ENCODE measurements around the gene RANBP3. TPM values are rescaled to one million over a fixed set of nuclear protein-coding genes. Genes with fewer than 3 reads are reported as not detected.

RANBP3 gene
- total RNA-seq, 1 donor from 2014 or later: 77.8 TPM

DNA sequence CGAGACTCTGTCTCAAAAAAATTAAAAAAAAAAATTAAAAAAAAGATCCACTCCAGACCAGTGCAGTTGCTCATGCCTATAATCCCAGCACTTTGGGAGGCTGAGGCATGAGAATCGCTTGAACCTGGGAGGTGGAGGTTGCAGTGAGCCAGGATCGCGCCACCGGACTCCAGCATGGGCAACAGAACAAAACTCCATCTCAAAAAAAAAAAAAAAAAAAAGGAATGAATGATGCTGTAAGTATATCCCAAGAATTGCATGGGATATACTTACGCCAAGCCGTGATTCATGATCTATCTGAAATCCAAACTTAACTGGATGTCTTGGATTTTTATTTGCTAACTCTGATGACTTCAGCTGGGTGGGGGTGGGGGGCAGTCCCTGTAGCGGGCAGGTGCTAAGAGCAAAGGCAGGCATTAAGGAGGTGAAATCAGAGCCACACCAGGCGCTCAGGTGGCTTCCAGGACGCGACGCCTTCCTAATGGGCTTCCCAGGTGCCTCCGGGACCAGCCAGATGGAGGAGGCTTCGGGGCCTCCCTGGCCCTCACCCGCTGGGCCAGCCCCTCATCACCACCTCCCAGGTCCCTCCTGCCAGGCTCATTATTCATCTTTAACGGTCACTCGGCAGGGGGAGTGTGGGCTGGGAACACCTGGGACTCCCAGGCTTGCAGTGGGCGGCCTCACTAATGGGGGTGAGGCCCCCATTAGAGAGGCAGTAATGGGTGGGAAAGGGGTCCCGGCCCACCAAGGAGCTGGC lies 96.2 kb downstream of the RANBP3 start:
- Histone ChIP-seq H3K27ac (no peak overlapping the region), H3K4me3 (no peak overlapping the region), H3K79me2 (ENCODE audit: low read depth) (no peaks in the 10 kb centered on the region), H3K9ac (no peak overlapping the region), H3K4me2 (no peak overlapping the region), H4K20me1 (ENCODE audit: low read depth) (no peaks in the 10 kb centered on the region), H3K36me3 (no peaks in the 10 kb centered on the region), H2AFZ (replicated peaks) (no peak overlapping the region), H3F3A (ENCODE audit: low read depth) (peaks cover 16% of the 10 kb centered on the region), H3K9me3 (ENCODE audit: low read depth) (no peaks in the 10 kb centered on the region), H3K4me1 (peaks cover 17% of the 10 kb centered on the region), H3K27me3 (no peaks in the 10 kb centered on the region)
- TF ChIP-seq, protein P1, sequence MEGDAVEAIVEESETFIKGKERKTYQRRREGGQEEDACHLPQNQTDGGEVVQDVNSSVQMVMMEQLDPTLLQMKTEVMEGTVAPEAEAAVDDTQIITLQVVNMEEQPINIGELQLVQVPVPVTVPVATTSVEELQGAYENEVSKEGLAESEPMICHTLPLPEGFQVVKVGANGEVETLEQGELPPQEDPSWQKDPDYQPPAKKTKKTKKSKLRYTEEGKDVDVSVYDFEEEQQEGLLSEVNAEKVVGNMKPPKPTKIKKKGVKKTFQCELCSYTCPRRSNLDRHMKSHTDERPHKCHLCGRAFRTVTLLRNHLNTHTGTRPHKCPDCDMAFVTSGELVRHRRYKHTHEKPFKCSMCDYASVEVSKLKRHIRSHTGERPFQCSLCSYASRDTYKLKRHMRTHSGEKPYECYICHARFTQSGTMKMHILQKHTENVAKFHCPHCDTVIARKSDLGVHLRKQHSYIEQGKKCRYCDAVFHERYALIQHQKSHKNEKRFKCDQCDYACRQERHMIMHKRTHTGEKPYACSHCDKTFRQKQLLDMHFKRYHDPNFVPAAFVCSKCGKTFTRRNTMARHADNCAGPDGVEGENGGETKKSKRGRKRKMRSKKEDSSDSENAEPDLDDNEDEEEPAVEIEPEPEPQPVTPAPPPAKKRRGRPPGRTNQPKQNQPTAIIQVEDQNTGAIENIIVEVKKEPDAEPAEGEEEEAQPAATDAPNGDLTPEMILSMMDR (IDR thresholded peaks at IDR 0.05): no peak
- no peak for TF ChIP-seq EZH2phosphoT487 (IDR thresholded peaks at IDR 0.05)
- TF ChIP-seq EZH2 (IDR thresholded peaks at IDR 0.05): no peak
- no peak overlapping the region for H3K27ac Mint-ChIP-seq
- no peaks in the 10 kb centered on the region for H3K9me3 Mint-ChIP-seq
- H3K36me3 Mint-ChIP-seq: no peaks in the 10 kb centered on the region
- no peak for DNase-seq (ENCODE audit: low spot score)
- no peak overlapping the region for H3K4me3 Mint-ChIP-seq
- peaks cover 41% of the 10 kb centered on the region for H3K4me1 Mint-ChIP-seq
- H3K27me3 Mint-ChIP-seq (ENCODE audit: insufficient read depth, low read depth): peaks cover 14% of the 10 kb centered on the region

- peaks cover 23% of the 10 kb centered on the region for H3K4me1 ChIP-seq
- no peak overlapping the region for H2AFZ ChIP-seq (replicated peaks)
- no peaks in the 10 kb centered on the region for H3K9me3 Mint-ChIP-seq
- H3K9me3 ChIP-seq (ENCODE audit: low read depth): no peaks in the 10 kb centered on the region
- H3K27ac ChIP-seq: no peak overlapping the region
- no peak overlapping the region for H3K27ac Mint-ChIP-seq
- H3K9ac ChIP-seq: no peak overlapping the region
- DNase-seq (ENCODE audit: low spot score): no peak
- H3K27me3 ChIP-seq: no peaks in the 10 kb centered on the region
- H3K4me3 ChIP-seq: no peak overlapping the region
- H3K4me3 Mint-ChIP-seq: no peak overlapping the region
- H3K4me2 ChIP-seq: no peak overlapping the region
- H4K20me1 ChIP-seq (ENCODE audit: low read depth): no peaks in the 10 kb centered on the region
- peaks cover 14% of the 10 kb centered on the region for H3K27me3 Mint-ChIP-seq (ENCODE audit: insufficient read depth, low read depth)
- no peak for TF ChIP-seq EZH2 (IDR thresholded peaks at IDR 0.05)
- TF ChIP-seq, protein P1 (IDR thresholded peaks at IDR 0.05): no peak
- TF ChIP-seq EZH2phosphoT487 (IDR thresholded peaks at IDR 0.05): no peak
- H3K79me2 ChIP-seq (ENCODE audit: low read depth): no peaks in the 10 kb centered on the region
- no peaks in the 10 kb centered on the region for H3K36me3 ChIP-seq
- peaks cover 16% of the 10 kb centered on the region for H3F3A ChIP-seq (ENCODE audit: low read depth)
- H3K4me1 Mint-ChIP-seq: peaks cover 41% of the 10 kb centered on the region
- H3K36me3 Mint-ChIP-seq: no peaks in the 10 kb centered on the region
Observed at GRCh38 chr19:5880604-5881078, 97.3 kb downstream of the RANBP3 start.

DNA sequence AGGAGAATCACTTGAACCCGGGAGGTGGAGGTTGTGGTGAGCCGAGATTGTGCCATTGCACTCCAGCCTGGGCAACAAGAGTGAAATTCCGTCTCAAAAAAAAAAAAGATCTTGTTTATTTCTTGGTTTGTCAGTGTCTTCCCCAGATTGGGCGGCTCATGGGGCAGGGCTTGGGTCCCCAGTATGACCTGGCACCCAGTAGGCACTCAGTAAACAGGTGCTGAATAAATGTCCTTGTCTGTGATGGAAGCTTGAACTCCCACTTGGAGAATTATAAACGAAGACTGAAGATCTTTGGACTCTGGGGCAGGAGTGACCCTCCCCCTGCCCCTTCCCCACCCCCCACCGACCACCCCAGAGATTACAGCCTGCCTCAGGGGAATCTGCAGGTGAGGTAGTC lies 97.7 kb downstream of the RANBP3 start:
- Histone ChIP-seq H3K4me3 (no peak overlapping the region), H2AFZ (replicated peaks) (no peak overlapping the region), H3K27me3 (no peaks in the 10 kb centered on the region), H3K27ac (no peak overlapping the region), H3K4me1 (peaks cover 23% of the 10 kb centered on the region), H3K4me2 (no peak overlapping the region), H3K9me3 (ENCODE audit: low read depth) (no peaks in the 10 kb centered on the region), H3K9ac (no peak overlapping the region), H3K36me3 (no peaks in the 10 kb centered on the region), H3K79me2 (ENCODE audit: low read depth) (no peaks in the 10 kb centered on the region), H4K20me1 (ENCODE audit: low read depth) (no peaks in the 10 kb centered on the region), H3F3A (ENCODE audit: low read depth) (peaks cover 16% of the 10 kb centered on the region)
- TF ChIP-seq EZH2phosphoT487 (IDR thresholded peaks at IDR 0.05) (no peak), EZH2 (IDR thresholded peaks at IDR 0.05) (no peak)
- TF ChIP-seq, protein P1 (IDR thresholded peaks at IDR 0.05): no peak
- Mint-ChIP-seq H3K9me3 (no peaks in the 10 kb centered on the region), H3K4me1 (peaks cover 37% of the 10 kb centered on the region), H3K27ac (no peak overlapping the region), H3K4me3 (peak overlapping the region; percentile 60), H3K27me3 (ENCODE audit: insufficient read depth, low read depth) (peaks cover 12% of the 10 kb centered on the region), H3K36me3 (no peaks in the 10 kb centered on the region)
- no peak for DNase-seq (ENCODE audit: low spot score)

Data from neural progenitor cell (in vitro differentiated cells).